H1 (cell line): ENCODE measurements around the gene SNX20. TPM values are rescaled to one million over a fixed set of nuclear protein-coding genes. Genes with fewer than 3 reads are reported as not detected.

Experiments used
- CTCF ChIA-PET: fragments of 300-600 bp; sonication (Branson Sonifier 250); formaldehyde crosslinking; loops from one replicate; lab custom pipeline; 2021; ENCODE audit not compliant: partially characterized antibody; lab: Charles Lee
- POLR2A ChIA-PET: fragments of 300-600 bp; sonication (Branson Sonifier 250); formaldehyde crosslinking; loops from one replicate; lab custom pipeline; 2021; ENCODE audit warnings: inconsistent platforms; ENCODE audit not compliant: partially characterized antibody; lab: Charles Lee
- DNase-seq, 2 experiments: peaks; one replicate each; pipeline versions ENCODE4 v3.0.0 to v3.0.0-alpha.2; 2010 to 2022; ENCODE audit warnings: low spot score in 2 of 2, low read depth in 1 of 2, mixed read lengths in 1 of 2
- FAIRE-seq: peaks from 2 replicates; lab custom pipeline; 2011; peaks lifted over from hg19 to GRCh38; lab: Jason Lieb, UNC
- H2AFZ ChIP-seq: 2 replicates; pipeline ENCODE4 v1.8.1; 2012; ENCODE audit warnings: low read length, inconsistent platforms
- H2AK5ac ChIP-seq: 2 replicates; pipeline ENCODE4 v1.6.1; 2013; ENCODE audit warnings: low read depth, low read length
- H2BK120ac ChIP-seq: replicated peaks from 2 replicates; pipeline ENCODE3; 2013; ENCODE audit warnings: low read depth, low read length, inconsistent platforms
- H2BK12ac ChIP-seq: 2 replicates; pipeline ENCODE4 v1.6.1; 2013; ENCODE audit warnings: low read depth, low read length
- H2BK15ac ChIP-seq: 2 replicates; pipeline ENCODE4 v1.6.1; 2013; ENCODE audit warnings: low read length
- H2BK20ac ChIP-seq: 2 replicates; pipeline ENCODE4 v1.6.1; 2013; ENCODE audit warnings: low read length
- H2BK5ac ChIP-seq: 2 replicates; pipeline ENCODE4 v1.6.1; 2013; ENCODE audit warnings: low read depth, low read length
- H3K14ac ChIP-seq: 2 replicates; pipeline ENCODE4 v1.6.1; 2013; ENCODE audit warnings: inconsistent platforms; ENCODE audit not compliant: insufficient read length
- H3K18ac ChIP-seq: 2 replicates; pipeline ENCODE4 v1.6.1; 2013; ENCODE audit warnings: low read length; ENCODE audit errors: extremely low read depth
- H3K23ac ChIP-seq: 2 replicates; pipeline ENCODE4 v1.6.1; 2013; ENCODE audit warnings: inconsistent platforms; ENCODE audit not compliant: insufficient read length
- H3K23me2 ChIP-seq: 2 replicates; pipeline ENCODE4 v1.6.1; 2013; ENCODE audit warnings: low read depth, low read length
- H3K27ac ChIP-seq: 2 replicates; pipeline ENCODE4 v1.6.1; 2011; ENCODE audit warnings: low read depth, low read length, inconsistent platforms
- H3K27me3 ChIP-seq, 4 experiments: replicated peaks in 1 of 4; 1 replicate in 1 of 4; 2 replicates in 3 of 4; pipeline versions ENCODE4 v1.6.1 to v1.8.1; 2011 to 2013; ENCODE audit warnings: low read length in 3 of 4, mild to moderate bottlenecking in 3 of 4, inconsistent platforms in 2 of 4, mixed read lengths in 2 of 4, moderate library complexity in 1 of 4; ENCODE audit not compliant: control insufficient read depth in 3 of 4, insufficient read depth in 3 of 4; ENCODE audit errors: extremely low read depth in 1 of 4
- H3K36me3 ChIP-seq, 4 experiments: 2 replicates each; pipeline versions ENCODE4 v1.6.1 to v1.8.1; 2011 to 2013; ENCODE audit warnings: mild to moderate bottlenecking in 4 of 4, low read length in 3 of 4, moderate library complexity in 2 of 4, control low read depth in 1 of 4, inconsistent platforms in 1 of 4; ENCODE audit not compliant: insufficient read depth in 4 of 4, control insufficient read depth in 2 of 4
- H3K4ac ChIP-seq: replicated peaks from 2 replicates; pipeline ENCODE3; 2013; ENCODE audit warnings: low read length, low read depth, mixed read lengths, inconsistent platforms; ENCODE audit not compliant: insufficient read length
- H3K4me1 ChIP-seq, 4 experiments: replicated peaks in 1 of 4; 1 replicate in 1 of 4; 2 replicates in 3 of 4; pipeline versions ENCODE4 v1.6.1 to v1.8.1; 2011 to 2013; ENCODE audit warnings: low read length in 3 of 4, inconsistent platforms in 2 of 4, mixed read lengths in 1 of 4; ENCODE audit not compliant: insufficient read depth in 4 of 4, control insufficient read depth in 3 of 4
- H3K4me2 ChIP-seq, 2 experiments: 2 replicates each; pipeline versions ENCODE4 v1.6.1 to v1.8.1; 2011 to 2013; ENCODE audit warnings: low read depth in 2 of 2, low read length in 2 of 2, control low read depth in 1 of 2, inconsistent platforms in 1 of 2, mild to moderate bottlenecking in 1 of 2; ENCODE audit not compliant: insufficient read depth in 1 of 2
- H3K4me3 ChIP-seq, 4 experiments: fragments of 200-600, 300-600 bp in 1 of 4; sonication (generic), shearing (Covaris generic), sonication (Bioruptor Twin) in 1 of 4; 2 replicates each; pipeline versions ENCODE4 v1.5.1 to v1.8.1; 2011 to 2016; ENCODE audit warnings: low read length in 4 of 4, low read depth in 3 of 4, control low read depth in 2 of 4, inconsistent platforms in 2 of 4, mild to moderate bottlenecking in 2 of 4, mixed read lengths in 1 of 4, moderate library complexity in 1 of 4; ENCODE audit not compliant: insufficient read depth in 2 of 4; ENCODE audit errors: extremely low read depth in 1 of 4
- H3K56ac ChIP-seq: replicated peaks from 2 replicates; pipeline ENCODE3; 2013; ENCODE audit warnings: low read depth, mild to moderate bottlenecking, mixed read lengths, low read length, inconsistent platforms; ENCODE audit not compliant: insufficient read length
- H3K79me1 ChIP-seq: 2 replicates; pipeline ENCODE4 v1.6.1; 2013; ENCODE audit warnings: low read depth, low read length, control low read depth
- H3K79me2 ChIP-seq, 2 experiments: 2 replicates each; pipeline versions ENCODE4 v1.6.1 to v1.8.1; 2012 to 2013; ENCODE audit warnings: low read length in 2 of 2, mild to moderate bottlenecking in 2 of 2, inconsistent platforms in 1 of 2; ENCODE audit not compliant: insufficient read depth in 2 of 2, control insufficient read depth in 1 of 2
- H3K9ac ChIP-seq, 4 experiments: replicated peaks in 1 of 4; 1 replicate in 1 of 4; 2 replicates in 3 of 4; pipeline versions ENCODE4 v1.6.1 to v1.8.1; 2011 to 2013; ENCODE audit warnings: low read depth in 3 of 4, low read length in 3 of 4, control low read depth in 2 of 4, mild to moderate bottlenecking in 2 of 4, moderate library complexity in 2 of 4, inconsistent platforms in 1 of 4; ENCODE audit errors: extremely low read depth in 1 of 4
- H3K9me3 ChIP-seq, 2 experiments: 2 replicates each; pipeline versions ENCODE4 v1.6.1 to v1.8.1; 2012 to 2013; ENCODE audit warnings: mild to moderate bottlenecking in 2 of 2, moderate library complexity in 2 of 2, control low read depth in 1 of 2, inconsistent platforms in 1 of 2, low read depth in 1 of 2, low read length in 1 of 2, mixed read lengths in 1 of 2; ENCODE audit not compliant: insufficient read depth in 2 of 2
- H4K20me1 ChIP-seq, 2 experiments: replicated peaks in 1 of 2; 2 replicates each; pipeline versions ENCODE3 to v1.8.1; 2011 to 2013; ENCODE audit warnings: inconsistent platforms in 2 of 2, low read length in 2 of 2, mild to moderate bottlenecking in 1 of 2; ENCODE audit not compliant: insufficient read depth in 2 of 2, control insufficient read depth in 1 of 2
- H4K5ac ChIP-seq: 2 replicates; pipeline ENCODE4 v1.6.1; 2013; ENCODE audit warnings: low read length, low read depth, mixed read lengths, inconsistent platforms; ENCODE audit not compliant: insufficient read length
- H4K8ac ChIP-seq: 2 replicates; pipeline ENCODE4 v1.8.0; 2013; ENCODE audit warnings: mild to moderate bottlenecking, moderate library complexity, low read length, inconsistent platforms; ENCODE audit not compliant: insufficient read depth; ENCODE audit errors: extremely low read depth
- H4K91ac ChIP-seq: replicated peaks from 2 replicates; pipeline ENCODE3; 2013; ENCODE audit warnings: low read length, mixed read lengths, inconsistent platforms; ENCODE audit not compliant: insufficient read length
- CHD1 ChIP-seq: IDR thresholded peaks from 2 replicates; pipeline ENCODE4 v1.6.1; 2012; ENCODE audit warnings: low read depth, low read length, improper control_type of control experiment
- E2F6 ChIP-seq: IDR thresholded peaks from 2 replicates; pipeline ENCODE4 v1.6.1; 2012; ENCODE audit warnings: inconsistent platforms
- EZH2 ChIP-seq: fragments of 200-600 bp; sonication (generic); IDR thresholded peaks from 2 replicates; pipeline ENCODE4 v1.7.1; 2012; ENCODE audit warnings: low read depth, mild to moderate bottlenecking, moderate library complexity, low read length, inconsistent platforms; ENCODE audit not compliant: severe bottlenecking
- HDAC6 ChIP-seq: IDR thresholded peaks from one replicate; pipeline ENCODE4 v1.7.1; 2012; ENCODE audit warnings: low read depth, mild to moderate bottlenecking, inconsistent platforms, low read length, moderate library complexity
- JUN ChIP-seq: IDR thresholded peaks from 2 replicates; pipeline ENCODE4 v1.6.1; 2011; ENCODE audit warnings: low read depth, mild to moderate bottlenecking, improper control_type of control experiment, low read length
- MAFK ChIP-seq: IDR thresholded peaks from 2 replicates; pipeline ENCODE4 v1.6.1; 2012; ENCODE audit warnings: low read depth, mild to moderate bottlenecking, improper control_type of control experiment, low read length
- RBBP5 ChIP-seq: IDR thresholded peaks from 2 replicates; pipeline ENCODE4 v1.7.1; 2012; ENCODE audit warnings: low read depth, mild to moderate bottlenecking, inconsistent platforms, low read length, moderate library complexity, borderline replicate concordance
- RNF2 ChIP-seq: fragments of 200-900, 300-1000 bp; sonication (generic); IDR thresholded peaks from 2 replicates; pipeline ENCODE4 v1.7.1; 2016; ENCODE audit warnings: borderline replicate concordance, low read depth, mild to moderate bottlenecking, antibody characterized with exemption, low read length; ENCODE audit not compliant: poor library complexity, severe bottlenecking; ENCODE audit errors: missing control alignments
- USF2 ChIP-seq: IDR thresholded peaks from 2 replicates; pipeline ENCODE4 v1.6.1; 2011; ENCODE audit warnings: low read length, improper control_type of control experiment
- ZNF274 ChIP-seq: IDR thresholded peaks from 2 replicates; pipeline ENCODE4 v1.7.0; 2012; ENCODE audit warnings: low read length, borderline replicate concordance; ENCODE audit errors: extremely low read depth
- WGBS, 2 experiments: shearing (Covaris generic) in 1 of 2; methylation state at CpG; one replicate each; pipeline versions ENCODE4 v1.1.6 to v1.1.7; 2013 to 2015; ENCODE audit warnings: low lambda C conversion rate in 2 of 2, mixed read lengths in 2 of 2, inconsistent platforms in 1 of 2, low coverage in 1 of 2, missing lambda C conversion rate in 1 of 2; ENCODE audit not compliant: insufficient replicate concordance in 2 of 2, insufficient coverage in 1 of 2, insufficient read length in 1 of 2; ENCODE audit errors: extremely low coverage in 1 of 2, missing lambda C conversion rate in 1 of 2; 5-methylcytosine and 5-hydroxymethylcytosine counted together
- polyA plus RNA-seq, 7 experiments: library from polyadenylated mRNA; depleted of rRNA in 3 of 7; stranded (reverse) in 5 of 7; unstranded in 2 of 7; fragments of >200 nt in 5 of 7; fragments of 200-250 nt in 2 of 7; gene quantifications; 1 replicate in 5 of 7; 2 replicates in 1 of 7; 4 replicates in 1 of 7; pipeline versions ENCODE4 v1.2.1 to v1.2.3, GENCODE V29; 2011 to 2013; ENCODE audit warnings: missing spikeins in 2 of 7, mixed read lengths in 2 of 7
- total RNA-seq: library from RNA; stranded (reverse); fragmentation: NEBNext Ultra II Directional; extraction: Animal tissue kit (Norgen Biotek cat#: 25700); gene quantifications from 2 replicates; pipeline ENCODE4 v1.2.1, GENCODE V29; 2021

Gene SNX20
- total and polyA plus RNA-seq, 2 of the 8 experiments (the other 6 are each of a cell fraction or from before 2014, with no cell fraction given), result not detected

GRCh38 chr16:50638816-50639670 is 42.1 kb downstream of the SNX20 start:
- Histone ChIP-seq H3K56ac (no peak overlapping the region), H4K20me1 (no peaks in the 10 kb centered on the region), H2BK120ac (no peak overlapping the region), H3K36me3 (no peaks in the 10 kb centered on the region), H4K91ac (no peak overlapping the region), H2BK5ac (no peak overlapping the region), H3K4me2 (no peak overlapping the region), H3K4me1 (no peaks in the 10 kb centered on the region), H3K79me1 (no peaks in the 10 kb centered on the region), H3K9me3 (no peaks in the 10 kb centered on the region), H3K27ac (no peak overlapping the region), H3K23ac (no peak overlapping the region), H2BK15ac (no peak overlapping the region), H2BK20ac (no peak overlapping the region), H3K18ac (no peak overlapping the region), H3K79me2 (no peaks in the 10 kb centered on the region), H2AFZ (no peak overlapping the region), H3K27me3 (peaks cover 0 to 1% (median 0%) of the 10 kb centered on the region in 4 experiments; a peak in 1 of 7 replicates), H3K4ac (no peak overlapping the region), H4K5ac (no peak overlapping the region), H3K9ac (no peak overlapping the region), H3K4me3 (no peak overlapping the region), H2BK12ac (no peak overlapping the region), H2AK5ac (no peak overlapping the region), H4K8ac (no peak overlapping the region), H3K23me2 (no peaks in the 10 kb centered on the region), H3K14ac (no peak overlapping the region)
- ChIA-PET POLR2A (no interaction called here), CTCF (interaction anchor here (0.9 to 2.0 kb wide), 5 partner anchors 11 to 38 kb away, joined by 3 to 5 read pairs (median 4); no protein-coding TSS in a partner anchor)
- 82% methylated on average over 8 of the region's 8 CpGs; no CpG with 5 or more reads in 1 of the 2 experiments for WGBS, 2 experiments
- no peak for FAIRE-seq
- DNase-seq, result no peak
- no peak for TF ChIP-seq RNF2
- no peak for TF ChIP-seq ZNF274
- no peak for TF ChIP-seq E2F6
- TF ChIP-seq RBBP5, result no peak
- no peak for TF ChIP-seq EZH2
- TF ChIP-seq MAFK, result no peak
- TF ChIP-seq CHD1, result no peak
- TF ChIP-seq HDAC6, result no peak
- TF ChIP-seq USF2, result no peak
- TF ChIP-seq JUN, result no peak
